ENCODE data around the gene MPPE1.
A peak's percentile ranks its signal among the peaks of the same experiment; 100 is the strongest.
"Not testable (repeated sequence)": the region's sequence is repeated elsewhere in the genome, so short reads cannot be mapped to it uniquely, and the experiment has no call there.

Gene MPPE1

GRCh38 chr18:11857177-11857887, 50.8 kb downstream of the MPPE1 start:
- no peak for DNase-seq (ENCODE audit: low read depth)

- DNase-seq (ENCODE audit: low read depth) = not testable (repeated sequence)
These were observed 53.6 kb downstream of the MPPE1 start for GRCh38 chr18:11854554-11854953.

GRCh38 chr18:11851806-11852337, 56.2 kb downstream of the MPPE1 start:
- peak; percentile 25 for DNase-seq (ENCODE audit: low read depth)

GRCh38 chr18:11851146-11851805, 56.8 kb downstream of the MPPE1 start, which contains the start of gene CHMP1B:
CHMP1B (plus strand) TSS chr18:11851413; CDS start chr18:11851512, 99 bp downstream.
- DNase-seq (ENCODE audit: low read depth) = peak; percentile 94

GRCh38 chr18:11850821-11851145, 57.3 kb downstream of the MPPE1 start:
- no peak for DNase-seq (ENCODE audit: low read depth)

- peak; percentile 38 for DNase-seq (ENCODE audit: low read depth)
These were observed 58.1 kb downstream of the MPPE1 start for GRCh38 chr18:11849841-11850634.

GRCh38 chr18:11849279-11849678, 58.8 kb downstream of the MPPE1 start:
- no peak for DNase-seq (ENCODE audit: low read depth)

GRCh38 chr18:11847811-11848210, 60.3 kb downstream of the MPPE1 start:
- no peak for DNase-seq (ENCODE audit: low read depth)

GRCh38 chr18:11845654-11846053, 62.5 kb downstream of the MPPE1 start:
- no peak for DNase-seq (ENCODE audit: low read depth)

GRCh38 chr18:11844436-11844835, 63.7 kb downstream of the MPPE1 start:
- no peak for DNase-seq (ENCODE audit: low read depth)

- DNase-seq (ENCODE audit: low read depth) = no peak
These were observed 65.6 kb downstream of the MPPE1 start for GRCh38 chr18:11842562-11842961.

- DNase-seq (ENCODE audit: low read depth) = no peak
These were observed 67.6 kb downstream of the MPPE1 start for GRCh38 chr18:11840493-11840892.

GRCh38 chr18:11839556-11839955, 68.6 kb downstream of the MPPE1 start:
- no peak for DNase-seq (ENCODE audit: low read depth)

- no peak for DNase-seq (ENCODE audit: low read depth)
These were observed 73.3 kb downstream of the MPPE1 start for GRCh38 chr18:11834772-11835171.
